HT1080 (cell line): ENCODE measurements around the gene XK. TPM values are rescaled to one million over a fixed set of nuclear protein-coding genes. Genes with fewer than 3 reads are reported as not detected.
"Not testable (repeated sequence)": the region's sequence is repeated elsewhere in the genome, so short reads cannot be mapped to it uniquely, and the experiment has no call there.

Experiments used
- DNase-seq: peaks from one replicate; pipeline ENCODE4 v3.0.0-alpha.2; 2015; ENCODE audit warnings: low read depth
- polyA plus RNA-seq, 2 experiments: library from polyadenylated mRNA; depleted of rRNA; stranded (reverse); fragments of >200 nt; gene quantifications; 2 replicates each; pipeline ENCODE4 v1.2.3, GENCODE V29; 2015
- total RNA-seq: library from RNA; depleted of rRNA; stranded (reverse); fragments of >200 nt; shearing (Covaris generic); gene quantifications from 2 replicates; pipeline ENCODE4 v1.2.3, GENCODE V29; 2014; rRNA removed

Gene XK, protein sequence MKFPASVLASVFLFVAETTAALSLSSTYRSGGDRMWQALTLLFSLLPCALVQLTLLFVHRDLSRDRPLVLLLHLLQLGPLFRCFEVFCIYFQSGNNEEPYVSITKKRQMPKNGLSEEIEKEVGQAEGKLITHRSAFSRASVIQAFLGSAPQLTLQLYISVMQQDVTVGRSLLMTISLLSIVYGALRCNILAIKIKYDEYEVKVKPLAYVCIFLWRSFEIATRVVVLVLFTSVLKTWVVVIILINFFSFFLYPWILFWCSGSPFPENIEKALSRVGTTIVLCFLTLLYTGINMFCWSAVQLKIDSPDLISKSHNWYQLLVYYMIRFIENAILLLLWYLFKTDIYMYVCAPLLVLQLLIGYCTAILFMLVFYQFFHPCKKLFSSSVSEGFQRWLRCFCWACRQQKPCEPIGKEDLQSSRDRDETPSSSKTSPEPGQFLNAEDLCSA
- 1.5 and 1.8 TPM in 2 replicates for total RNA-seq
- 0.80 and 0.97 TPM in 2 replicates for polyA plus RNA-seq (2015; cell fraction: cytosol; rRNA removed)
- 0.51 and 0.65 TPM in 2 replicates for polyA plus RNA-seq (2015; cell fraction: nucleus; rRNA removed)

DNA sequence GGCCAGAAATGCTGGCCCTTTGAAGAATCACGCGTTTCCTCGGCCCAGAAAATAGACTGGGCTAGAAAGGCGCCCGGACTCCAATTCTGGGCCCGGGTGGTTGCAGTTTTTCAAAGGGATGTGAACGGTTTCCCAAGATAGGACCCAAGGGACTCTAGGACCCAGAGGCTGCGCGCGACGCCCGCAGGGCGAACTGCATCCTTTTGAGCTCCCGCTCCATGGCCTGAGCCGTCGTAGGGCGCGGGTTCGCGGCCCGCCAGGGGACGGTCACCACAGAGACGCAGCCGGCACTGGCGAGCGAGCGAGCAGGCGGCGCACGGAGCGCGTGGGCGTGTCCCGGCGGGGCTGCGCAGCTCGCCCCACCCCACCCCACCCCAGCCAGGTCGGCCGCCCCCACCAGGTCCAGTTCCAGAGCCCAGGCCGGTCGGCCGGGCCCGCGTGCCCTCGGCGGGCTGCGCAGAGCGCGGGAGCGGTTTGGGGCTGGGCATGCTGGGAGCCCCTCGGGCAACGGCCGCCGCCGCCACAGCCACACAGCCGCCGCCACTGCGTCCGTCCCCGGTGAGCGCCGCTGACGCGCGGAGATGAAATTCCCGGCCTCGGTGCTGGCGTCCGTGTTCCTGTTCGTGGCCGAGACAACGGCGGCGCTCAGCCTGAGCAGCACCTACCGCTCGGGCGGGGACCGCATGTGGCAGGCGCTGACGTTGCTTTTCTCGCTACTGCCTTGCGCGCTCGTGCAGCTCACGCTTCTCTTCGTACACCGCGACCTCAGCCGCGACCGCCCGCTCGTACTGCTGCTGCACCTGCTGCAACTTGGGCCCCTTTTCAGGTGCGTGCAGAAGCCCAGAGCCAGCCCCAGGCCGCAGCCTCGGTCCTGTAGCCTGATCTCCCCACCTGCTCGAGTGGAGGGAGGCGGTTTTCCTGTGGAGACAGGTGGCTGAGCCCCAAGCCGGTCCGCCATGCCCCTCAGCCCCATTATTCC lies at the start of gene XK:
TSS of gene XK (plus strand) at position 411 of the 979 bp plus-strand sequence. CDS start at position 582, 171 bp downstream.
- peak; percentile 68 for DNase-seq

DNA sequence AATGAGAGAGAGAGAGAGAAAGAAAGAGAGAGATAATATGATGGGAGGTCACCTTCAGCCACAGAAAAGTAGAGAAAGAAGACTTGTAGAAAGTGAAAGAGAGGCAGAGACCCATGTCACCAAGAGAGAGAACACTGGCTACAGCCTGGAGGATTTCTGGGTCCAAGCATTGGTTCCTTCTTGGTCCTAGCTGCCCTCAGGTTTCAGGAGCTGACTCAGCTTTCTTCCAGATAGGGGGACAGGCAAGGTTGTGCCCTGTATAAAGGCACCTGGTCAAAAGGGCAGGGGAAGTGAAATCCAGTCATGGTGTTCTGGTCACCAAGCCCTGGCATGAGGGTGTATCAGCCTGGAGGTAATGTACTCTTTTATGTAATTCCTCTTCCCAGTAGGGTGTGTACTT lies 47.5 kb upstream of the XK start:
- no peak for DNase-seq

GRCh38 chrX:37640142-37640541 lies 45.4 kb upstream of the XK start:
- DNase-seq: no peak

GRCh38 chrX:37641859-37642258 lies 43.7 kb upstream of the XK start:
- DNase-seq: no peak

GRCh38 chrX:37644381-37645305 lies 40.9 kb upstream of the XK start:
- DNase-seq: peak; percentile 53

- no peak for DNase-seq
Observed at GRCh38 chrX:37646254-37646653, 39.3 kb upstream of the XK start.

DNA sequence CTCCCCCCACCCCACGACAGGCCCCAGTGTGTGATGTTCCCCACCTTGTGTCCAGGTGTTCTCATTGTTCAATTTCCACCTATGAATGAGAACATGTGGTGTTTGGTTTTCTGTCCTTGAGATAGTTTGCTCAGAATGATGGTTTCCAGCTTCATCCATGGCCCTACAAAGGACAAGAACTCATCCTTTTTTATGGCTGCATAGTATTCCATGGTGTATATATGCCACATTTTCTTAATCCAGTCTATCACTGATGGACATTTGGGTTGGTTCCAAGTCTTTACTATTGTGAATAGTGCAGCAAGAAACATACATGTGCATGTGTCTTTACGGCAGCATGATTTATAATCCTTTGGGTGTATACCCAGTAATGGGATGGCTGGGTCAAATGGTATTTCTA lies 34.7 kb upstream of the XK start:
- not testable (repeated sequence) for DNase-seq

- peak; percentile 33 for DNase-seq
Observed at GRCh38 chrX:37651921-37652452, 33.6 kb upstream of the XK start.

DNA sequence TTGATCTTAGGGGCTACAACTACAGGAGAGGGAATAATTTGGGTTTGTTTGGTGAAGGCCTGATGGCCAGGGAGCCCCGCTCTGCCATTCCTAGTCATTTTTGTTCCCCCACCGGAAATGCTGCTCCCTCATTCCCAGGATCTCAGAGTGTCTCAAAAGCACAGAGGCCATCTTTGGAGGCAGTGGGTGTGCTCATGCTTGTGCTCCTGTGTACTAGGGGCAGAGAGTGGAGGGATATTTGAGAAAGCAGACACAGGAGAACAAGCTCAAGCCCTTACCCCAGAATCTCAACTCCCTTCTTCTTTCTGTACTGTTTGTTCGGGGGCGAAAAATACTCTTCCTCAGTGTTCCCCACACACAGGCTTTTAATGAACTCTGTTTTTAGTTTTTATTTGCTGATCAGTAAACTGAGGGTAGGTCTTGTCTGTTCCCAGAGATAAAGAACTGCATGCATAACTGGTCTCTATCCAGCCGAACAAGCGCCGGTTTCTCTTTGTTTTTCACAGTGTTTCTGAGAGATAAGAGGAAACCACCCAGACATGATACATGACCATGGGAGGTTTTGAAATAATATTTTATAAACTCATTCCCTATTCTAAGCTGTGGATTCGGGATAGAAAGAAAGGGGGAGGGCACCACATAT lies 32.9 kb upstream of the XK start:
- DNase-seq: no peak

DNA sequence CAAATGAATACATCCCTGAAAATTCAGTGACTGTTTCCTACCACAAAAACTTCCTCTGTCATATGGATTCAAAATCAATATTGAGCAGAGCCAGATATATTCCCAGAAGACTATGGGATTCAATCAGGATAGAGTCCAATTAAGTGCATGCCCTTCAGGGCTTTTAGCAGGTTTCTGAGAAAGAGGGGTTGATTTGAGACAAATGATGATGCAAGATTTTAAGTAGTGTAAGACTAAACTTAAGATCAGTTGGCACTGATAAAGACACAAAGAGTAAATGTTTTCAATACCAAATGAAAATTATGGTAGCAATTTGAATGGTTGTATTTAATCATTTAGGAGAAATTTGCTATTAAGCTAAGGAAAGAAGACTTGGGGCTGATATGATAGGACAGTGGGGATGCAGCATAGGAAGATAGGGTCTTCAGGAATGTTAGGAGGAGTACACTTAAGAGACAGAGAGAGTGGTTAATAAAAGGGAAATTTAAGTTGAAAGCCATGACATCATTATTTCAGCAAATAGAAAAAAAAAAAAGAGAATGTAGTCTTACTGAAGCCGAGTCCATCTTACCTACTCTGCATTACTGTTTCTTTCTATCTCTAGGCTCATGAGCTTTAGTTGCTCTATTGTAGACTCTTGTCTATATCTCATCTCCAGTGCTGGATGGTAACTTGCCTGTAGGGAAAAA lies 32.0 kb upstream of the XK start:
- no peak for DNase-seq

GRCh38 chrX:37658343-37659030 lies 27.1 kb upstream of the XK start:
- DNase-seq: no peak

- DNase-seq: no peak
Observed at GRCh38 chrX:37659047-37659446, 26.5 kb upstream of the XK start.

- no peak for DNase-seq
Observed at GRCh38 chrX:37662181-37662580, 23.4 kb upstream of the XK start.

GRCh38 chrX:37666516-37666915 lies 19.1 kb upstream of the XK start:
- no peak for DNase-seq

DNA sequence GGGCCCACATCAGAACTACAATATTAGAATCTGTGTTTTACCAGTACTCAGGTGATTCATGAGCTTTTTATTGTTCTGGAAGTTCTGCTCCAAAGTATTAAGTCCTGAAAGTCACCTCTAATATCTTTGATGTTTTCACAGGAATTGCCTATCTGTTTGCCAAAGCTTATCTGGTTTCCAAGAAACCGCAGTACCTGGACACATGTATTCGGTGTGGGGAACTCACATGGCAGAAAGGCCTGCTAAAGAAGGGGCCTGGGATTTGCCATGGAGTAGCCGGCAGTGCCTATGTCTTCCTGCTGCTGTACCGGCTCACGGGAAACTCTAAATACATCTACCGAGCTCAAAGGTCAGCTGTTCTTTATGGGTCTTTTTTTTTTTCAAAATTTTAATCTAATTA lies 18.4 kb upstream of the XK start:
- DNase-seq: no peak

GRCh38 chrX:37672563-37672962 lies 13.0 kb upstream of the XK start:
- no peak for DNase-seq

DNA sequence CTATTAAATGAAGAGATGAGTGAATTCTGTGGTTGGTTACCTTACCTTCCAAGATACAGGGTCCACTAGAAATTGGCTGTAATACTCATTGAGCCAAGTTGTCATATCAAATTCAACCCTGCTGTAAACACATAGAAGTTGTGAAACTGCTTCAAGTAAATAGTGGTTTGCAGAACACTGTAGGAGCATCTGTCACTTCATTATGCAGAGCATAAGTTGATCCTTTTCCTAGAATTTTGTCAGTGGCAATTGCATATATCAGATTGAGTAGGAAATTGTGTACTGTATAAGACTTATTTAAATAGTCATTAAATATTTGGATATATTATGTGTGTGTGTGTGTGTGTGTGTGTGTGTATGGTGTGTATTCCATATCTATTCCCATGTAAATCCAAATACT lies 8.8 kb upstream of the XK start:
- no peak for DNase-seq

DNA sequence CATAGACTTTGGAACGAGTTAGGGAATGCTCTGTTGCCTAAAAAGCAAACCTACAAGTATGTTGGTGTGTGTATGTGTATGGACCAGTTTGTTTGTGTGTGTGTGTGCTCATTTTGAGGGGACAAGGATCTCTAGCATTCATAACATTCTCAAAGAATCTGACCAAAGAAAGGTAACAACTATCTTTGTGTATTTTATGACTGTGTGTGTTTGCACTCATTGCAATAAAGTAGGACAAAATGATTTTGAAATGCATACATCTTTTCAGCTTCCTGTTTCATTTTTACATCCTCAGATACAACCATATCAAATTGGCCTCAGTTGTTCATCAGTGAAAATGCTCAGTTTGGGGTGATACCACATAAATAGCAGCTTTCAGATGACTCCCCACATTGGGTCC lies 8.3 kb upstream of the XK start:
- DNase-seq: no peak

- DNase-seq: no peak
Observed at GRCh38 chrX:37677765-37678164, 7.8 kb upstream of the XK start.
